HG02840 (cell line): ENCODE data around the gene AAK1.
"Not testable (repeated sequence)": the region's sequence is repeated elsewhere in the genome, so short reads cannot be mapped to it uniquely, and the experiment has no call there.

ENCODE experiments used
- ATAC-seq: cut with Tn5 transposase; IDR thresholded peaks from one replicate; pipeline ENCODE4 v1.9.1; 2021; ENCODE audit warnings: mild to moderate bottlenecking, moderate library complexity, moderate number of reproducible peaks; ENCODE audit not compliant: unreplicated experiment, low FRiP score

Gene AAK1

DNA sequence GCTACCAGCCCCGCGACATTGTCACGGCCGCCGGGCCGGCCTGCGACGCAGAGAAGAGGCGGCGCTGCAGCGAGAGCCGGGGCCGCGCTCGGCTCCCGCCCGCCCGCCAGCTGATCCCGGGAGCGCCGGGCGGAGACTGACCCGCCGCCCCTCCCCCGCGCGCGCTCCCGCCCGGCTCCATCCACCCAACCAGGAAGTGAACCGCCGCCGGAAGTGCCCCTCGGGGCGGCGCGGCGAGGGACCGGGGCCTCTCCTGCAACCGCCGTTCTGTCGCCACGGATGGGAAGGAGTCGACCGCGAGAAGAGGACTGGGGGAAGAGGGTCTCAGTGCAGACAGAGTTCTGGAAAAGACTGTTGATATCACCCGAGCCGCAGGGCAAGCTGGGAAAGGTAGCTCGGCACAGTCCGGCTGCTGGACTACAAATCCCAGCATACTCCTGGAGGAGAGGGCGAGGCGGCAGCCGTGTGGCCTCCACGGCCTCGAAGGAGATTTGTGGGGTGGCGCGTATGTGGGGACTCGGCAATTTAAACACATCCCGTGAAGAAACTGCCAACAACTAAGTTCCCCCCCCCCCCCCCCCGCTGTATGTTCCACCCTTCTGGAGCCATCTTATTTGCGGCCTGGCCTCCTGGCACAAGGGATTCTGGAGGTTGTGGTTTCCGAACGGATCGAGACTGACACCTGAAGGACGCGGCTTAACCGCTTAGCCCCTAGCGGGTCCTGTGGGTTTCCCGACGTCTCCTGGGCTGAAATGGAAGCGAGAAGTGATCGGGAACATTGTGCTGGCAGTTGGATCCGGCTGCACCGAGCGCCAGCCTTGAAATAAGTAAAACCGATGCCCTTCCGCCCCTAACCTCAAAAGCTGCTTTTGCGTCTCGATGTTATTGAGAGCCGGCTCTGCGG is at the start of gene AAK1:
Gene AAK1, minus strand, starts transcription at position 138 of the 904 bp plus-strand sequence. CDS start 699 bp downstream, outside the sequence.
- peak; percentile 41 for ATAC-seq

DNA sequence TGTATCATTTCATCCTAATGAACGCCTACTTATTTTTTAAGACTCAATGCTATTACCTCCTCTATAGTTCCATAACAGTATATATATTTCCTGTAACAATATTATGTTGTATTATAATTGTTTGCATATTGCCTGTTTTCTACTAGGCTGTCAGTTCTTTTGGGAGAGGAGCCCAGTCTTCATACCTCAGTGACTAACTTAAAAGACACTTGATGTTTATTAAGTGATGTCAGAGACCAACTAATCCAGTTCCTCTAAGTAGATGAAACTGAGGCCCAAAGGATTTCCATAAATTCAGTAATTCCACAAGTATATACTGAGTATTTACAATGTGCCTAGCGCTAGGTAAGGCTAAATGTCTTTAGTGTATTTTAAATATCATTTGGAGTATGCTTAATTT is 48.9 kb upstream of the AAK1 start:
- ATAC-seq = no peak

DNA sequence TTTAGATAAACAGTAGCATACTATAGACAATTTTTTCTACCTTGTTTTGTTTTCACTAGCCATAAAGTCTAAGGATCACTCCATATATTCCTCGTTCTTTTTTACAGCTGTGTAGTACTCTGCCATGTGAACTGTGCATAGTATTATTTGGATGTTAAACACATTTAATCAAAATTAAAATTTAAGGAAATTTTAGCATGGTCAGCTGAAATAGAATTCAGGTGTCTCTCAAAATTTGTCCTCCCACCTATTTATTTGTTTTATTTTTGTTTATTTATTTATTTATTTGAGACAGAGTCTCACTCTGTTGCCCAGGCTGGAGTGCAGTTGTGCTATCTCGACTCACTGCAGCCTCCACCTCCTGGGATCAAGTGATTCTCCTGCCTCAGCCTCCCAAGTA is 46.4 kb upstream of the AAK1 start:
- ATAC-seq = no peak

DNA sequence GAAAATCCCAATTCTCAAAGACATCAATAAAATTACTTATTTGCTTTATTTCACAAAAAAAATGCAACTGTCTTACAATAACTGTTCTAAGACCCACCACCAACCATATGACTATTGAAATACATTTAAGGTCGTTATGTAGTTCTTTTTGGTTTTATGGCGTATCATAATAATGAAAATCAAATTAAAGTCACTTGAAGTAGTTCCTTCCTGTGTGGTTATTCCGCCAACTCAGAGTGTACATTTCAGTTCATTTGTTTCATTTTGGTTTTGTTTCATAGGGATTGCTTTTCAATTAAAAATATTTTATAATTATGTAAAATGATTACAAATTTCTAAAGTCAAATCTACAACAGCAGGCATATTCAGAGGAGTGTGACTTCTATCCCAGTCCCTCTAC is 45.9 kb upstream of the AAK1 start:
- ATAC-seq = no peak

DNA sequence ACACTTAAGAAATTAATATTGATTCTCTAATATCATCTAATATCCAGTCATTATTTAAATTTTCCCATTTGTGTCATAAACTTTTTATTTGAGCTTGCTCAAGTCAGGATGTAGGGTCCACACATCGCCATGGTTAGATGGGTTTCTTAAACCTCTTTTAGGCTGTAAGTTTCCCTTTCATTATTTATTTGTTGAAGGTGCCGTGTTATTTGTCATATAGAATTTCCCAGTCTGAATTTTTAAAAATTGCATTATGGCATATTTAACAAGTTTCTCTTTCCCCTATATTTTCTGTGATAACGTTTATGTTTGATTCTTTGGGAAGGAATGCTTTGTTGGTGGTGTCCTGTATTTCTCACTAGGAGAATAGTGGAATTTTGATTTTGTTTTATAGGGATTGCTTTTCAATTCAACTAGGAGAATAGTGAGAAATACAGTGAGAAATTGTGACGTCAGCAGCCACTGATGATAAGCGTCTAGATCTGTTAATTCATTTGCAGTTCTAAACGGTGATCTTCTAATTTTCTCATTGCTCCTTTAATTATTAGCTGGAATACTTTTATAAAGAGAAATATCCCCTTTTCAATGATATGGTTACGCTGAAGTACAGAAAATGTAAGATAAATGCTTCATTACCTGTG is 44.6 kb upstream of the AAK1 start:
- ATAC-seq = no peak

DNA sequence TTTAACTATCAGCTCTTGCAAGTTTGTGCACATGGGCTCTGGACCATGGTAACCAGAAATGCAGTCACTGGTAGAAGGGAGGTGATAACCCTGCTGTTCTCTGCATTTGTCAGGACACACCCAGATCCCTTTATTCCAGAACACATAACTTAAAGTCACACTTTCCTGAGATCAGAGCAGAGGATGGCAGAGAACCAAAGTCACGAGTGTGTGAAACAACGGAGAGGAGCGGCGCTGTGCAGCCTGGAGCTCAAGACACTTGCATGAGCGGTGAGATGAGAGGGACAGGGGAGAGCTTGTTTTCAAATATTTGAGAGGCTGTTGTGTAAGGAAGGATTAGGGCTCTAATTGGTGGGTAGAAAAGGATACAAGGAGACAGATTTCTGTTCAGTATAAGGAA is 43.3 kb upstream of the AAK1 start:
- no peak for ATAC-seq

DNA sequence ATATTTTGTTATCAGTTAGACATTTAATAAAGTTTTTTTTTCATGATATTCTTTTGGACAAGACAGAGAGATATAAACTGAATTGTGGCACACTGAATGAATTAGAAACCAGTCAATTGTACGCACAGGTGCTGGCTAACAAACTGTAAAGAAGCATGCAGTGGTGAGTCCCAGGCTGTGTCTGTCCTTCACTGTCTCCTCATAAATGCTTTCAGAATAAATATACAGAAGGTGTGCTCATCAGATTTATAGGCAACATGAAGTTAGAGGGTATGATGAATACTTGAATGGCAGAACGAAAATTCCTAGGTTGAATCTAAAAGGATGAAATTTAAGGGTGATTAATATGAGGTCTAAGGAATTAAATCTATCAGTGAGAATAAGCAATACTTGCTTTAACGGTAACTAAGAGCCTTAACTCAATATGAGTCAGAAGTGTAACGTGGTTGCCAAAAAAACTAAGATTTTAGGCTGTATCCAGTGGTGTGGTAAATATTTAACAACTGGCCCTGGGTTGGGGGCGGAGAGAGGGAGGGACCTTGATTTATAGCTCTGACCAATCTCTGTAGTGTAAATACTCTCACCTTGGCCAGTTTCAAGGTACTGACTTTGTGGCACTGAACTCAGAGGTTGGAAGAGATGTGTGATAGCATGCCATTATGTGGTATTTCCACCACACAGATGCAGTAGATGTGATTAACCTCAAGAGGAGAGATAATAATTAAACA is 41.9 kb upstream of the AAK1 start:
- no peak for ATAC-seq

DNA sequence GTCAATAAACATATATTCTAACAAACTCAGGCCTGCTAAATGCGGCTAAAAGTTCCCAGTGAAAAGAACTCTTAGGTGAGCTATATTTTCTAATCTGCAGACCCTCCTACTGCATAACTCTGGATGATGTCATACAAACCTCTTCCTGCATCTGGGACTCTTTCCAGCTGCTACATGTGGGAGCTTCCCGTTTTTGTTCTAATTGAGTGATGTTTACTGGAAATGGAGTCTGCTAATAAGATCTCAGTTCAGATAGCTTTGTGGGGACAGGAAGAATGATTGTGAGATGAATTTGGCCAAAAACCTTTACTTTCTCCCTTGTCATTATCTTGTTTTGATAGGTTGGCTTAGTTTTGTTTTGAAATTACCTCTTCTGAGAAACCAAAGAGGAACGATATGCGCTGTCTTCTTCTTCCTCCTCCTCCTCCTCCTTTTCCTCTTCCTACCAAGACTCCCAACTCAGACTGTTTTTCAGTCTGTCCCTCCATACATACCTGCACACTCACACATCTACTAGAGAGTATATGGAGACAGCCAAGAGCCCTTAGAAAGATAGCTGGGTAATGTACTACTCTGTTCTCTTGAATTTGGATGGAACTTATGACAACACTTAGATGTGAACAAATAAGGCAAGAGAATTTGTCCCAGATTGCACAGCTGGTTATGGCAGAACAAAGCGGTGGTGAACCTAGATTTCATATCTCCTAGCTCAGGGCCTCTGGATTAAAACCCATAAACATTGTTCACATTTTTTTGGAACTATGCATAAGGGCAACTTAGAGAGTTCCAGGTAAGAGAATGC is 39.8 kb upstream of the AAK1 start:
- ATAC-seq = no peak

DNA sequence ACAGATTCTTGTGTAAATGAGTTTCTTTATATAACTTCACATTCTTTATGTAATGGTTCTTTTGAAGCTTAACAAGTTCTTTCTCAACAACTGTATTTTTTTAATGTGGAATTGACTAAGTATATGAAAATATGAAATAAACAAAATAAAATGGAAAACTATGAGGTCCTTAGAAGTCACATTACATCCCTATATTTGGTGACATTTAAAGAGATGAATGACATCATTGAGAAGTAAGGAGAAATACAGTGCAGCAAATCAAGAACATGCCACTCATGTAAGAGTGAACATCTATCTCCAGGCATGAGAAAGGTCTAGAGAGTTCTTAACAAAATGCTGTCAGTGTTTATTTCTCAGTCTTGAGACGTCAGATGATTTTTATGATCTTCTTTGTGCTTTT is 39.0 kb upstream of the AAK1 start:
- no peak for ATAC-seq

DNA sequence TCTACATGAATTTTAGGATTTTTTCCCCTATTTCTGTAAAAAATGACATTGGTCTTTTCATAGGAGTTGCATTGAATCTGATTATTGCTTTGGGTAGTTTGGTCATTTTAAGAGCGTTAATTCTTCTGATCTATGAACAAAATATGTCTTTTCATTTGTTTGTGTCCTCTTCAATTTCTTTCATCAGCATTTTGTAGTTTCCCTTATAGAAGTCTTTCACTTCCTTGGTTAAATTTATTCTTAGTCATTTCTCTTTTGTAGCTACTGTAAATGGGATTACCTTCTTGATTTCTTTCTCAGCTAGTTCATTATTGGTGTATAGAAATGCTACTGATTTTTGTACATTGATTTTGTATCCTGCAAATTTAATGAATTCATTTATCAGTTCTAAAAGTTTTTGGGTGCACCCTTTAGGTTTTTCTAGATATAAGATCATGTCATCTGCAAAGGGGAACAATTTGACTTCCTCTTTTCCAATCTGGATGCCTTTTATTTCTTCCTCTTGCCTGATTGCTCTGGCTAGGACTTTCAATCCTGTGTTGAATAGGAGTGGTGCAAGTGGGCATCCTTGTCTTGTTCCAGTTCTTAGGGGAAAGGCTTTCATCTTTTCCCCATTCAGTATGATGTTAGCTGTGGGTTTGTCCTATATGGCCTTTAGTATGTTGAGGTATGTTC is 36.6 kb upstream of the AAK1 start:
- no peak for ATAC-seq

DNA sequence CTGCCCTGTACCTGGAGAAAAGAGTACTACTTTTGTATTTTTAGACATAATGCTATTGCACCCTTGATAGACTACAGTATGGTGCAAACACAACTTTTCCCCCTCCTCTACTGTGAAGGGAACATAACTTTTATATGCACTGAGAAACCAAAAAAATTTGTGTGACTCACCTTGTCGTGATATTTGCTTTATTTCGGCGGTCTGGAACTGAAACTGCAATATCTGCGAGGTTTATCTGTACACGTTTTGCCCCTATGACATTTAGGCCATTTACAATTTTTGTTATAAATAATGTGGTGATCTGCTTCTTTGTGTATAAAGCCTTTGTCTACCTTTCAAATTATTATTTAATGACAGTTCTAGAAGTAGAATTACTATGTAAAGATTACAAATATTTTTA is 34.4 kb upstream of the AAK1 start:
- no peak for ATAC-seq

DNA sequence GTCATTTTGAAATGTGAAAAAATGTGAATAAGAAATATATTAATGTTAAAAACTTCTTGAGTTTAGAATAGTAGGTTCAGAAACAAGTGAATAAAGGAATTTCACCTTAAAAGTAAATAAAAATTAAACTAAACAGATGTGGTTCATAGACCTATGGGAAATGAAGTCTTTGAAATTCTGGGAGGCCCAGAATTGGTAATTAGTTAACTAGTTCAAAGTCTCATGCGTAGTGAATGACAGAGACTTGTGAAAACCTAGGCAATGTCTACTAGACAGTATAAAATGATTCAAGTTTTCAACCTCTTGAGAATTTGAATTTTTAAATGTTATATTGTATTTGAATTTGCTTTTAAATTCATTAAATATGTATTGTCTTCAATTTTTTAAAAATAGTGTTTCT is 32.6 kb upstream of the AAK1 start:
- no peak for ATAC-seq

DNA sequence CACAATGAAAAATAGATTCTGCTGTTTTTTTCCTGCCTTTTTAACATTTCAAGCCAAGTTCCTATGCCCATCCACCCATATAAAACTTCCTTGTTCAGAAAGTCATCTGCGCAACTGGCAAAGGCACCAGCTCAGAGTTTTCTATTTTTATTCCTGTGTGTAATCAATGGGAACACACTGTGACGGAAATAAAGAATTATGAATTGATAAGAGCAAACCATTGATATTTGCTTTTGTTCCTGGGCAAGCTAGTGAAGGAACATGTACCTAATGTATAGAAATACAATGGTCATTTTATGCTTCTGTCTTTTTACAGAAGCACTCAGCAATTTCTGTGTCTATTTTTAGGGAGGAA is 30.8 kb upstream of the AAK1 start:
- no peak for ATAC-seq

DNA sequence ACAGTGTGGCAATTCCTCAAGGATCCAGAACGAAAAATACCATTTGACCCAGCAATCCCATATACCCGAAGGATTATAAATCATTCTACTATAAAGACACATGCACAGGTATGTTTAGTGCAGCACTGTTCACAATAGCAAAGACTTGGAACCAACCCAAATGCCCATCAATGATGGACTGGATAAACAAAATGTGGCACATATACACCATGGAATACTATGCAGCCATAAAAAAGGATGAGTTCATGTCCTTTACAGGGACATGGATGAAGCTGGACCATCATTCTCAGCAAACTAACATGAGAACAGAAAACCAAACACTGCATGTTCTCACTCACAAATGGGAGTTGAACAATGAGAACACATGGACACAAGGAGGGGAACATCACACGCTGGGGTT is 29.6 kb upstream of the AAK1 start:
- not testable (repeated sequence) for ATAC-seq

DNA sequence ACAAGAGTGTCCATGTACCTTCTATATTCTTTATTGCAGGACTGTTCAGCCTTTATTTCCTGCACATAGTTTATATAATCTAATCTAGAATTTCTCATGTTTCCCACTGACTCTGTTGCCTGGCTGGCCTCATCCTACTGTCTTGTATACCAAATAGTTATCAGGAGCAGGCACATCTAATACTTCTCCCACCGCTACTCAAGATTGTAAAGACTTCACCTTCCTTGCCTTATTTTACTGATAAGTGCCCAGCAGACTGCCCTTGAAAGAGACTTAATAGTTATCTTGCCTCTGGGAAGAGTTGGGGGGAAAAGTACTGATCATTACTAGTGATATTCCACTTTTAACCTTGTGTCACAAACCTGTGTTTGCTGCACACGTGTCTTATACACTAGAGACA is 26.1 kb upstream of the AAK1 start:
- ATAC-seq = no peak

DNA sequence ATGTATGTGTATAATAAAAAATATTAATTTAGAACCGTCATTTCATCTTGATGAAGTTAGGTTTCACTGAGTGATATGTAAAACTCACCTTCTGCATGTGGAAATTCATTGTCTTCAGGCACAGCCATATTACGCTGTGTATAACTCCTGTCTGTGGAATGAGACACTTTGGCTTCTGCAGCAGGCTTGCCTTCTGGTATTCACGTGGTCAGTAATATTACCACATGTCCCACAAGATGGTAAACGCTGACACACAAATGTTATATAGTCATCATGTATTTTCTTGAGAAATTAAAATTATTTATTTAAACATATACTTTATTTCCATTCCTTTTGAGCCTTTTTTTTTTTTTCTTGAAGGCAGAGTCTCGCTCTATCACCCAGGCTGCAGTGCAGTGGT is 25.1 kb upstream of the AAK1 start:
- ATAC-seq = no peak

DNA sequence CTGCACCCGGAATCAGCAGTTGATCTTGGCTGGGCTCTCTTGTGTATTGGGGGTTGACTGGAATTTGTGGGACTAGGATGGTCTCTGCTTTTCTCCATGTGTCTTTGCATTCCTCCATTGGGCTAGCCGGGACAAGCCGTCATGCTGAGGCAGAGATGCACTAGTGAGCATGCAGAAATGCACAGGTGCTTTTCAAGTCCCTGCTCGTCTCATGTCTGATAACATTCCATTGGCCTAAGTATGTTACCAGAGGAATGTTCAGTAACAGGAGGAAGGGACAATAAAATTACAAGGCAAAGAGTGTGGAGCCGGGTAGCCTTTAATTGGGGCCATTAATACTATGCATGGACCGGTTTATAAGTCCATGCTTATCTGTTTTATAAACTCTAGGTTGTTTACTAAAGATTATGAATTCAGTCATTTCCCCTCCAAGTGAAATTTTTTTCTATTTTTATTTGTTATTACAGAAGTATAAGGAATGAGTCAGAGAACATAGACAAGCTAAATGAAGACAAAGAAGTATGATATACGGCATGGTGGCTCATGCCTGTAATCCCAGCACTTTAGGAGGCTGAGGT is 24.4 kb upstream of the AAK1 start:
- ATAC-seq = no peak

DNA sequence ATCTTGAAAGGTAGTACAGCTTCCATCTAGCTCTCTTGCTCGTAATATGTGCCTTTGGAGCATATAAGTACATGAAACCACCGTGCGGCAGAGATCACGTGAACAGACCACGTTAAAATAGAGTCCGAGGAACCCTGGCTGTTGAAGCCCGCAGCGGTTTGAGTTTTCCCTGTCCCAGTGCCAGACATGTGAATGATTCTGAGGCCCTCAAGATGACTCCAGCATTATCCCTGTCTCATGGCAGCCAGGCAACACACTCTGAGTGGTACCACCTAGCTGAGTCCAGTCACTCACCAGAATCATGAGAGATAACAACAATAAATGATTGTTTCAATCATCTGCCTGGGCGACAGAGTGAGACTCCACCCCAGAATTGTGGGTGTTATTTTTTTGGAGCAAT is 21.6 kb upstream of the AAK1 start:
- no peak for ATAC-seq

DNA sequence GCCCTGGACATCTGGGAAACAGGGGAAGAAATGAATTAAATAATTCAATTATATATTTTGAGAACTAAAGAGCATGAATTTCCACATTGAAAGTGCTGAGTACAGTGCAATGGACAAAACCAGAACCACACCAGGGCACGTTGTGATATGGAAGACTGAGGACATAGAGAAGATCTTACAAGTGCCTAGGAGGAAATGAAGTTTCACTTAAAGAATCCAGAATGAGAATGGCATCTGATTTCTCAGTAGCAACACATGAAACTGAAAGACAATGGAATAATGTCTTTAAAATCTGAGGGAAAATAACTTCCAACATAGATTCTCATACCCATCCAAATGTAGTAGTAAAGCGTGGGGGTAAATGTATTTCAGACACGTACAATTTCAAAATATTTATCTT is 20.3 kb upstream of the AAK1 start:
- ATAC-seq = no peak

DNA sequence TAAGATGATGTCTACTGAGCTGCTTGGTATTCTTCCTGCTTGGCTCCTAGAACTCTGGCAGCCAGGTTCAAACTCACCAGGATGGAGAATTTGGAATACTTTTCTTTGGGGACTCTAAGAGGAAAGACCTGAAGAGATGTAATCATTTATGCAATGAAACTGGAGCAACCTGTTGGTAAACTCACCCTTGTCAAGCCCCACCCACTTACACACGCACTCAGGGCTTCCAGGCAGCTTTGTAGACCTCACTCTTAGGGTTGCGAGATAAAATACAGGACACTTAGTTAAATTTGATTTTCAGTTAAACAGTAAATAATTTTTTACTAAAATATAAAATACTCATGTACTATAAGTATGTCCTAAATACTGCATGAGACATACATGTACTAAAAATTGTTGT is 19.0 kb upstream of the AAK1 start:
- not testable (repeated sequence) for ATAC-seq
